Measurements from ENCODE around the gene EFEMP2.
A peak's percentile ranks its signal among the peaks of the same experiment; 100 is the strongest.

Gene EFEMP2

DNA sequence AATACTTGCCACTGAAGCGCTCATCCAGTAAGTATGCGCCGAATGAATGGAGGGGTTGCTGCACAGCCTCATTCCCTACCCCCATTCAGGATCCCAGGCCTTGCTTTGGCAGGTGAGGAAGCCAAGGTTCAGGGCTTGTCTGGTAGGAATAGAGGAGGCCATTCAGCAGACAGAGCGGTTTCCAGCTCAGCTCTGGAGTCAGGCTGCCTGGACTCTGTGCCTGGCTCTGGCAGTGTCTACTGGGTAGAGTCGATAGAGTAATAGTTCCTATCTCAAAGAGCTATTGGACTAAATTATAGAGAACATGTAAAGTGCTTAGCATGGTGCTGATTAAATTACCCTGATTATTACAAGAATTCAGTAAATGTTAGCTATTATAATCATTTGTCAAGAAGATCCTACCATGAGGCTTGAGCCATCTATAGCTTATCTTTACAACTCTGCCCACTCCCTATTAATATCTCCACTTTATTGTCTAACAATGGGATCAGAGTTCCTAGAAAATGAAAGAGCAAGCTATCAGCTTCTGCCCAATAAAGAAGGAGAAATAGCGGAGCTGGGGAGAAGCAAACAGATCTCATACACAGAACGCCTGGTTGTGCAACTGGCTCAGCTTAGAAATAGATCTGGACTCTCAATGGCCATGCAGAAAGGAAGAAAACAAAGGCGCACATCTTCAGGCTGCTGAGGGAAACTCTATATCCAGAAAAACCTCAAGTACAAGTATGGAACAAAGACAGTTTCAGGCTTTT, 45.4 kb downstream of the EFEMP2 start:
- no peak for DNase-seq (ENCODE audit: low read depth, low spot score)

DNA sequence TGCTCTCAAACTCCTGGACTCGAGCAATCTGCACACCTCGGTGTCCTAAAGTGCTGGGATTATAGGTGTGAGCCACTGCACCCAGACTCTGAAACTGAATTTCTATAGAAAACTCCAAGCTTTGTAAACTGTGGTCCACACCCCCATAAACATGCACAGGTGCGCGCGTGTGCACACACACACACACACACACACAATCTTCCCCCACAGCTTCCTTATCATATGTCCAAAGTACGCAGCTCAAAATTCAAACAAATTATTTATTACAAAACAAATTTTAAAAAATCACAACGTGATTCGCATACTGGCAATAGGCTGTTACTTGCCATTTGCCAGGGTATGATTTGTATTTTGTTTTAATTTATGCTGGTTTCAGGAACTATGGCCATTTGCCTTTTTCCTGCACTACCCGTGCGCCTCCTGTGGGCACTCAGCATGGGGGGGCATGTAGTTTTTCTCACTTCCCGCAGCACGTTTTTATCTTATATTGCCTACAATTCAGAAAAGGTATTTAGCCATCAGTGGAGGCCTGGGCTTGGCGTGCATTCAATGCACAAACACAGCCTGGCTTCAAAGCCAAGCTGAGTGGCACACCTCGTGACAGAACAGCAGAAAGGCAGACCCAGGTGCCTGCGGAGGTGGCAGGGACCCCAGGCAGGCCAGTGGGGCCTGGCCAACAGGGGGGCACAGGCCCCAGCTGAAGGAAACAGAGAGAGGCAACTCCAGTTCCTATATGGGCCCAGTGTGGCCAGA, 49.6 kb downstream of the EFEMP2 start:
- no peak for DNase-seq (ENCODE audit: low read depth, low spot score)

DNA sequence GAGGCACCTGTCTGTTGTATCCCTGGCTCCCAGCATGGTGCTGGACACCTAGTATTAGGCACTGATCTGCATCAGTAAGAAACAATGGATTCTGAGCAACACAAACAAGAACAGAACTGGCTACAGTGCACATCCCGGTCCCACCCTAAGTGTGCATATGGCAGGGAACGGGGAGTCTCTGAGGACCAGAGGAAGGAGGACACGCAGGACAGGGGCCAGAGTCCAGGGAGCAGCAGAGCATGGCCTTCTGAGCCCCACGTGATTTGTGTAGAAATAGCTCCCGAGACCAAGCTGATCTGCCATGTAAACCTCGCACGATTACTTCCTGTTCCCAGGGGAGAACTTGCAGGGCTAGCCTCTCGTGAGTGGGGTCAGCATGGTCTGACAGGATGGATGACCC, 51.5 kb downstream of the EFEMP2 start:
- DNase-seq (ENCODE audit: low read depth, low spot score): no peak

DNA sequence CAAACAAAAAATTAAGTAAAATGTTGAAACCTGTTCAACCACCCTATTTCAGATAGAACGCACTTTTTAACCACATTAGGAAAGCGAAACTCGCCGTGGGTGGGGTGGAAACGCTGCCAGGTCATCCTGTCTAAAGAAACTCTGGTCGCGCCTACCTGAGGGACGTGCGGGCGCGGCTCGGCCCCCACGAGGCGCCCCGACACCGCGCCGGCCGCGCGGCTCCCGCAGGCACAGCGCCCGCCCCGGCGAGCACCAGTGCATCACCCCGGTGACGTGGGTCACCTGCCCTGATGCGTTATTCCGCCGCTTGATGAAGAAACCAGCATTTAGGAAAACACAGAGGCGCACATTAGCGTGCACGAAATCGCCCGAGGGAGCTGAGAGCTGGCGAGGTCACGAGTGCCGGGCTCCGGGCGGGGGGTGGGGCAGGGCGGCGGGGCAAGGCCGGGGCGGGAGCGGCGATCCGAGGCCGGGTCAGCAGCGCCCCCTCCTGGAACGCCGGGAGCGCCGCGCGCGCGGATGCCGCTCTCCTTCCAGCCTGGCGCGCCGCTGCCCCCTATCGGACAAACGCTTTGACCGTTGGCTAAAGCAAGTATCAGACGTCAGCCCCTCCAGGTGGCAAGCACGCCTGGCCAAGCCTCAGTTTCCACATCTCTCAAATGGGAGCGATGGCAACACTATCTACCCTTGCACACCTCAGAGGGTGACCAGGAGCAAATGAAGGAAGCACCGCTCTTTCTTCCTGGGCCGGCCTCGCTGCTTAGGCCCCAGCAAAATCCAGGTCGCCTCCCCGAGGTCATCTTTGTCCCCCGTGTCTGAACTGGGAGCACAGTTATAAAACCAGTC, 54.5 kb downstream of the EFEMP2 start:
- peak; percentile 96 for DNase-seq (ENCODE audit: low read depth, low spot score)

- DNase-seq (ENCODE audit: low read depth, low spot score): no peak
Observed at GRCh38 chr11:65817312-65817834, 55.2 kb downstream of the EFEMP2 start.

GRCh38 chr11:65816696-65817095, 55.9 kb downstream of the EFEMP2 start:
- no peak for DNase-seq (ENCODE audit: low read depth, low spot score)
